GM21390 (cell line): Measurements from ENCODE around the gene SDK1.
"Not testable (repeated sequence)": the region's sequence is repeated elsewhere in the genome, so short reads cannot be mapped to it uniquely, and the experiment has no call there.

Experiments
- ATAC-seq: cut with Tn5 transposase; IDR thresholded peaks from one replicate; pipeline ENCODE4 v1.9.1; 2021; ENCODE audit not compliant: unreplicated experiment

SDK1 gene

GRCh38 chr7:3710122-3710521, 409.1 kb downstream of the SDK1 start:
- ATAC-seq = no peak

- ATAC-seq = no peak
Observed at GRCh38 chr7:3710531-3710930, 409.5 kb downstream of the SDK1 start.

- ATAC-seq = no peak
Observed at GRCh38 chr7:3712841-3713240, 411.8 kb downstream of the SDK1 start.

- no peak for ATAC-seq
Observed at GRCh38 chr7:3721422-3721821, 420.4 kb downstream of the SDK1 start.

- no peak for ATAC-seq
Observed at GRCh38 chr7:3722396-3722922, 421.4 kb downstream of the SDK1 start.

GRCh38 chr7:3725155-3726059, 424.4 kb downstream of the SDK1 start:
- ATAC-seq = no peak

- ATAC-seq = no peak
Observed at GRCh38 chr7:3730276-3730675, 429.2 kb downstream of the SDK1 start.

- no peak for ATAC-seq
Observed at GRCh38 chr7:3732395-3733005, 431.4 kb downstream of the SDK1 start.

- no peak for ATAC-seq
Observed at GRCh38 chr7:3733541-3734140, 432.6 kb downstream of the SDK1 start.

- ATAC-seq = no peak
Observed at GRCh38 chr7:3738964-3739363, 437.9 kb downstream of the SDK1 start.

- no peak for ATAC-seq
Observed at GRCh38 chr7:3739983-3740382, 438.9 kb downstream of the SDK1 start.

GRCh38 chr7:3747467-3747866, 446.4 kb downstream of the SDK1 start:
- no peak for ATAC-seq

GRCh38 chr7:3748389-3748788, 447.3 kb downstream of the SDK1 start:
- ATAC-seq = no peak

GRCh38 chr7:3753868-3754267, 452.8 kb downstream of the SDK1 start:
- ATAC-seq = no peak

- no peak for ATAC-seq
Observed at GRCh38 chr7:3754493-3755341, 453.7 kb downstream of the SDK1 start.

GRCh38 chr7:3755778-3756453, 454.9 kb downstream of the SDK1 start:
- not testable (repeated sequence) for ATAC-seq

GRCh38 chr7:3757059-3757458, 456.0 kb downstream of the SDK1 start:
- ATAC-seq = no peak

- ATAC-seq = no peak
Observed at GRCh38 chr7:3760651-3761050, 459.6 kb downstream of the SDK1 start.

- ATAC-seq = no peak
Observed at GRCh38 chr7:3762146-3762831, 461.2 kb downstream of the SDK1 start.
